ENCODE measurements around the gene HOXC4.
"Not testable (repeated sequence)": the region's sequence is repeated elsewhere in the genome, so short reads cannot be mapped to it uniquely, and the experiment has no call there.

The HOXC4 gene

GRCh38 chr12:54042033-54042432 is 11.6 kb upstream of the HOXC4 start:
- DNase-seq, result not testable (repeated sequence)

- DNase-seq, result no peak
These were observed 10.4 kb upstream of the HOXC4 start for GRCh38 chr12:54042970-54043853.

DNA sequence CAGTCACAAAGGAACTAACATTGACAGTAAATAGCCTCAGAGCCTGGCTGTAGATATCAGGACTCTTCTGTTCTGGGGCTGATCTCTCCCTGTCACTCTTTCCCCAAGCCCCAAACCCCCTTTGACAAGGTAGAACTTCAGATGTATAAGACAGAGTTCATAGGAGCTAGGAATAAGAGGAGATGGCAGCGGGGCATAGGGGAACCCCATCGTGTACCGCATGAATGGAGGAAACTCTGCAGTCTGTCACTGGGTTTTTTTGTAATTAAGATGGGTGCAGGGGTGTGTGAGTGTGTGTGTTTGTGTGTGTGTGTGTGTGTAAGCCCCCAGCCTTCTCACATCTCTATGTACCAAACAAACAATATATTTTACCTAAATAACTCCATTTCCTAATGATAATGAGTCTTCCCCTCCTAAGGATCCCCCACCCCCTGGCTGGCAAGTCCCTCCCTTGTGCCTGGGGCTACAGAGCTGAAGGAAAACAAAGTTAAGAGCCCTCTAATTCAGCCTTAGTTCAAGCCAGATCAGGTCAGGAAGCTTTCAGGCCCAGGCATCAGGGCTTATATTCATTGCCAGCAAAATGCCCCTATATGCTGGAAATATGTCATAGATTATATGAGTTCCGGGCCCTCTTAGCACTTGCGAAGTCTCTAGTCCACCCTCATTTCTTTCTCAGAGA is 9.1 kb upstream of the HOXC4 start:
- no peak for DNase-seq

DNA sequence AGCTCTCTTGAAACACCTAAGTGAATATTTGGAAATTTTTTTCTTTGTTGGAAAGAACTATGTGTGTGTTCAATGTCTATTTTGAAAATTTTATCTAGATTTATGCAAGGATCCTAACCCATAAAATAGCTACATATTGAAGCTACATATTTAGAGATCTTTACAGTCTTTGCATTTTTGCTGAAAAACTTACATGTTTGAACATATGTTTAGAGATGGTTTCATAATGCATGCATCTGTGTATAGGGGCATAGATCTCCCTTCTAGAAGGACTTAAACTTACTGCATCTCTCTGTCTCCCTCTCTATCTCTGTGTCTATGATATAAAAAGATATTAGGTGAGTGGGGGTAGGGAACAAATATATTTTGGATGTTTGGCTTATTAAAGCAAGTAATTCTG is 8.2 kb upstream of the HOXC4 start:
- no peak for DNase-seq

GRCh38 chr12:54045868-54046521 is 7.6 kb upstream of the HOXC4 start:
- DNase-seq, result no peak

- DNase-seq, result no peak
These were observed 6.9 kb upstream of the HOXC4 start for GRCh38 chr12:54046809-54047159.

GRCh38 chr12:54047160-54047963 is 6.3 kb upstream of the HOXC4 start:
- no peak for DNase-seq

DNA sequence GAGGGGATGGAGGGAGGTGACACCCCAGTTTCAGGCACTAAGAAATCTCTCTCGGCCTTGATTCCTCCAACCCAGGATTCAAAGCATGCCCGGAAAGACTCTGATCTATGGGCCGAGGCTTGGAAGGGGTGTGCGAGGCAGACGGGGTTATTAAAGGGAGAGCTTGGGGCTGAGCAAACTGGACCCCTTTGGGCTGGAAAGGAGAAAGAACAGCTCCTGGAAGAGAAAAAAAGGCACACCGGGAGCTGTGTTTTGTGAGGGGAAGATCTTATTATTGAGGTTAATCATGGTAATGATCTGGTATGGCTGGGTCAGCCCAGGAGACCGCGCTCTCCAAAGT is 5.7 kb upstream of the HOXC4 start:
- no peak for DNase-seq

GRCh38 chr12:54048406-54049093 is 5.1 kb upstream of the HOXC4 start:
- no peak for DNase-seq

DNA sequence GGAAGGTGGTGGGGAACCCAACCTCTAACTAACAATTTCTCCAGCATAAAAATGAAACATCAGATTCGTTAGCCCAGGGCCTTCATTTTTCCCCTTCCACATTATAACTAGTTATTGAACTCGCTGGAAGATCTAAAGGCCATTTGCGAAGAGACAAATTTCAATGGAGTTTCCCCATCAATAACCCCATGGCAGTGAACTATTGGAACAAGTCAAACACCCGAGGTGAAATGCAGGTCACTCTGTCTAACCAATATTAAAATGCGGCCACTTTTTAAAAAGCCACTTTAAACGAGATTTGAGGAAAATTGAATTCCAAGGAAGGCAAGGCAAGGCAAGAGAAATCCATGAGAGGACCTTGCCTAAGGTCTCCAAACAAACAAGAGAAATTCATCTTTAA is 4.5 kb upstream of the HOXC4 start:
- no peak for DNase-seq

DNA sequence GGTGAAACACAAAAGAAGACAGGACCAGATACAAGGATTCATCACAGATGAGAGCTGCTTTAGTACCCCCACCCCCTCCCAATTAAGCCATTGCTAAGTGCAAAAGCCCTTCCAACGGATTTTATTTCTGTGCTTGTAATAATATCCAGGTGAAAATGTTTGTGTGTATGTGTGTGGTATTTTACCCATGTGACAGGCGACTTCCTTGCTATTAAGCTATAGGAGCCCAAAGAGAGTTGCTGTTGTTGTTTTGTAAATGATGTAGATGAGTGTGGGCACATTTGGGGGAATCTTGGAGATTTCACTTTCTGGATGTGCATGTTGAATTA is 3.2 kb upstream of the HOXC4 start:
- no peak for DNase-seq

GRCh38 chr12:54051026-54051842 is 2.4 kb upstream of the HOXC4 start:
- DNase-seq, result no peak

- DNase-seq, result no peak
These were observed 1.7 kb upstream of the HOXC4 start for GRCh38 chr12:54051874-54052437.

DNA sequence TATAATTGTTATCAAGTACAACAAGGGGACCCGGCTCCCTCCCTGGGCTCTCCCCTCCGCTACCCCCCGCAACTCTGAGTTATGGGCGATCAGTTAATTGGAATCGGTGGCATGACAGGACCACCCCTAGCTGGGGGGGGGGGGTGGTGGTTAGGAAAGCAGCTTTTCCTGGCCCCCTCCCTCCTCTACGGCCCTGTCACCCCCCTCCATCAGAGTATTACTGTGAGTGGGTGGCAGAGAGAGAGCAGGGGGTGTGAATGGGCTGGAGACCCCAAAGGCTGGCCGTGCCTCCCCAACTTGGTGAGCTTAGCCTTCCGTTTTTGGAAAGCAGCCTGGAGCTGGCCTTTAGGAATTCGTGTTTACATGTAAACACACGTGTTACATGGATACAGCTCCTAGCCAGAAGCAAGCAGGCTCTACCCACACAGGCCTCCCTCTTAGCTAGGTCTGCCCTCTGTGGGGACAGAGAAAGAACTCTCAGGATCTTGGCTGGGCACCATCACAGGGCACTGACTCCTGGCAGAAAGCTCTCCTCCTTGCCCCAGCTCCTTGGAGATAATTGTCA is 1.1 kb upstream of the HOXC4 start:
- no peak for DNase-seq

- no peak for DNase-seq
These were observed 458 bp upstream of the HOXC4 start for GRCh38 chr12:54053003-54053750.

GRCh38 chr12:54054742-54055194 is 1.1 kb downstream of the HOXC4 start:
- DNase-seq, result no peak

DNA sequence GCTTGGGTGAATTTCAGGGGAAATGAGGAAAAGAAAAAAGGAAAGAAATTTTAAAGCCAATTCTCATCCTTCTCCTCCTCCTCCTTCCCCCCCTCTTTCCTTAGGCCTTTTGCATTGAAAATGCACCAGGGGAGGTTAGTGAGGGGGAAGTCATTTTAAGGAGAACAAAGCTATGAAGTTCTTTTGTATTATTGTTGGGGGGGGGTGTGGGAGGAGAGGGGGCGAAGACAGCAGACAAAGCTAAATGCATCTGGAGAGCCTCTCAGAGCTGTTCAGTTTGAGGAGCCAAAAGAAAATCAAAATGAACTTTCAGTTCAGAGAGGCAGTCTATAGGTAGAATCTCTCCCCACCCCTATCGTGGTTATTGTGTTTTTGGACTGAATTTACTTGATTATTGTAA is 1.9 kb downstream of the HOXC4 start:
- DNase-seq, result no peak

- DNase-seq, result no peak
These were observed 2.5 kb downstream of the HOXC4 start for GRCh38 chr12:54056110-54056509.

- DNase-seq, result no peak
These were observed 4.6 kb downstream of the HOXC4 start for GRCh38 chr12:54058128-54058768.

DNA sequence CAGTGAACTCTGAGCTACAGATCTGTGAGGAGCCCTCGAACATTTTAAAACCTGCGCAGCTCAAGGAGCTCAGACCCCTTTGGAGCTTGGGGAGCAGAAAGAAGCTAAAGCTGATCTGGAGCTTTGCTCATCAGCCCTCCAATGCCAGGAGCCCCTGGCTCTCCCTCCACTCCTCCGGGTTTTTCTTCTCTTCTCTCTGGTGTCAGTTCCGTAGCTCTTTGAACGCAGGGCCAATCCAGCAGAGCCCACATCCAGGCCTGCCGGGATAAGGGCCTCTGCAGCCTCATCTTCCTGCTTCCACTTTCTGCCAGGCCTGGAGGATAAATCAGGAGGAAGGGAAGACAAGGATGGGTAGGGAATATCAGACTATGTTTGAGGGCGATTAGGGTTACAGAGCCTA is 6.0 kb downstream of the HOXC4 start:
- no peak for DNase-seq
